SK-N-SH (cell line): ENCODE results near the gene ANKRD44.

ENCODE experiments used
- CHD2 ChIP-seq: fragments of 150-350 bp; IDR thresholded peaks from 2 replicates; pipeline ENCODE4 v1.6.1; 2018; ENCODE audit warnings: low read length; ENCODE audit not compliant: partially characterized antibody
- EP300 ChIP-seq, 2 experiments: IDR thresholded peaks; 2 replicates each; pipeline versions ENCODE4 v1.4.0 to v1.6.1; 2012; ENCODE audit warnings: borderline replicate concordance in 1 of 2, low read depth in 1 of 2, low read length in 1 of 2
- FOXM1 ChIP-seq: IDR thresholded peaks from 2 replicates; pipeline ENCODE4 v1.4.0; 2012; ENCODE audit warnings: low read depth, mild to moderate bottlenecking
- JUND ChIP-seq: IDR thresholded peaks from 2 replicates; pipeline ENCODE4 v1.4.0; 2012
- POLR2AphosphoS5 ChIP-seq: IDR thresholded peaks from 2 replicates; pipeline ENCODE4 v1.6.1; 2012; ENCODE audit warnings: low read depth, low read length
- RAD21 ChIP-seq: IDR thresholded peaks from 2 replicates; pipeline ENCODE4 v1.6.1; 2012; ENCODE audit warnings: mild to moderate bottlenecking, low read length
- REST ChIP-seq: IDR thresholded peaks from 2 replicates; pipeline ENCODE4 v1.6.1; 2012; ENCODE audit warnings: mild to moderate bottlenecking, low read depth, low read length, moderate library complexity
- USF2 ChIP-seq: fragments of 150-350 bp; IDR thresholded peaks from 2 replicates; pipeline ENCODE4 v1.6.1; 2017; ENCODE audit warnings: antibody characterized with exemption, low read length, low read depth, borderline replicate concordance
- YY1 ChIP-seq: IDR thresholded peaks from 2 replicates; pipeline ENCODE4 v1.4.0; 2012; ENCODE audit warnings: low read depth, mild to moderate bottlenecking
- TF ChIP-seq, protein P1 (sequence below): fragments of 200-600 bp; sonication (generic); IDR thresholded peaks from 2 replicates; pipeline ENCODE4 v1.6.1; 2017; ENCODE audit warnings: antibody characterized with exemption, mild to moderate bottlenecking, moderate library complexity
- TF ChIP-seq, protein P2 (sequence below): IDR thresholded peaks from 2 replicates; pipeline ENCODE4 v1.4.0; 2012; ENCODE audit warnings: low read depth

GRCh38 chr2:197128126-197128525 lies 182.5 kb downstream of the ANKRD44 start:
- TF ChIP-seq YY1: no peak
- TF ChIP-seq, protein P1, sequence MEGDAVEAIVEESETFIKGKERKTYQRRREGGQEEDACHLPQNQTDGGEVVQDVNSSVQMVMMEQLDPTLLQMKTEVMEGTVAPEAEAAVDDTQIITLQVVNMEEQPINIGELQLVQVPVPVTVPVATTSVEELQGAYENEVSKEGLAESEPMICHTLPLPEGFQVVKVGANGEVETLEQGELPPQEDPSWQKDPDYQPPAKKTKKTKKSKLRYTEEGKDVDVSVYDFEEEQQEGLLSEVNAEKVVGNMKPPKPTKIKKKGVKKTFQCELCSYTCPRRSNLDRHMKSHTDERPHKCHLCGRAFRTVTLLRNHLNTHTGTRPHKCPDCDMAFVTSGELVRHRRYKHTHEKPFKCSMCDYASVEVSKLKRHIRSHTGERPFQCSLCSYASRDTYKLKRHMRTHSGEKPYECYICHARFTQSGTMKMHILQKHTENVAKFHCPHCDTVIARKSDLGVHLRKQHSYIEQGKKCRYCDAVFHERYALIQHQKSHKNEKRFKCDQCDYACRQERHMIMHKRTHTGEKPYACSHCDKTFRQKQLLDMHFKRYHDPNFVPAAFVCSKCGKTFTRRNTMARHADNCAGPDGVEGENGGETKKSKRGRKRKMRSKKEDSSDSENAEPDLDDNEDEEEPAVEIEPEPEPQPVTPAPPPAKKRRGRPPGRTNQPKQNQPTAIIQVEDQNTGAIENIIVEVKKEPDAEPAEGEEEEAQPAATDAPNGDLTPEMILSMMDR: no peak
- TF ChIP-seq EP300 (IDR thresholded peaks at IDR 0.05; ENCODE audit: borderline replicate concordance in 1 of 2, low read depth in 1 of 2, low read length in 1 of 2): no peak
- TF ChIP-seq JUND: no peak
- no peak for TF ChIP-seq FOXM1
- TF ChIP-seq CHD2: no peak
- no peak for TF ChIP-seq POLR2AphosphoS5
- no peak for TF ChIP-seq USF2
- TF ChIP-seq, protein P2, sequence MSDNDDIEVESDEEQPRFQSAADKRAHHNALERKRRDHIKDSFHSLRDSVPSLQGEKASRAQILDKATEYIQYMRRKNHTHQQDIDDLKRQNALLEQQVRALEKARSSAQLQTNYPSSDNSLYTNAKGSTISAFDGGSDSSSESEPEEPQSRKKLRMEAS: no peak
- no peak for TF ChIP-seq REST
- TF ChIP-seq RAD21: no peak
